ENCODE measurements around the gene B4GALT1.

DNA sequence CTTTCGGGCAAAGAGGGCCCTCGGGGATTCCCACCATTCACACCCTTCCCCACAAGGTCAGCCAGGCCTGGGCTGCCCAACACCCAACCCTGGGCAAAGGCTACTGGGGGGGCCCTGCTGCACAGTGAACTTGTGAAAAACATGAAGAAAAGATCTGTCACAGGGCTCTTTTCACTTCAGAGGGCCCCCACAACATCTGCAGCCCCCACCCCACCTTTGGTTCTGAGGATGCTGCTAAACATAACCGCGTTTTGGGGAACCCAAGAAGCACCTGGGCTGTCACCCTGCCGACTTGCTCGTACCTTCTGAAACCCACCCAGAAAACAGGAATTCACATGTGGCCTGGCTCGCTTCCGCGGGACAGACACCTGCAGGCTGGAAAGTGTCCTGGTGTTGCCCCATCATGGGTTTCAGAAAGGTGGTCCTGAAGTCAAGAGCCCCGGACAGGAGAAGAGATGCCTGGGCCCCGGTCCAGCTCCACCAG is 29.3 kb downstream of the B4GALT1 start:
- TF ChIP-seq, protein P1, sequence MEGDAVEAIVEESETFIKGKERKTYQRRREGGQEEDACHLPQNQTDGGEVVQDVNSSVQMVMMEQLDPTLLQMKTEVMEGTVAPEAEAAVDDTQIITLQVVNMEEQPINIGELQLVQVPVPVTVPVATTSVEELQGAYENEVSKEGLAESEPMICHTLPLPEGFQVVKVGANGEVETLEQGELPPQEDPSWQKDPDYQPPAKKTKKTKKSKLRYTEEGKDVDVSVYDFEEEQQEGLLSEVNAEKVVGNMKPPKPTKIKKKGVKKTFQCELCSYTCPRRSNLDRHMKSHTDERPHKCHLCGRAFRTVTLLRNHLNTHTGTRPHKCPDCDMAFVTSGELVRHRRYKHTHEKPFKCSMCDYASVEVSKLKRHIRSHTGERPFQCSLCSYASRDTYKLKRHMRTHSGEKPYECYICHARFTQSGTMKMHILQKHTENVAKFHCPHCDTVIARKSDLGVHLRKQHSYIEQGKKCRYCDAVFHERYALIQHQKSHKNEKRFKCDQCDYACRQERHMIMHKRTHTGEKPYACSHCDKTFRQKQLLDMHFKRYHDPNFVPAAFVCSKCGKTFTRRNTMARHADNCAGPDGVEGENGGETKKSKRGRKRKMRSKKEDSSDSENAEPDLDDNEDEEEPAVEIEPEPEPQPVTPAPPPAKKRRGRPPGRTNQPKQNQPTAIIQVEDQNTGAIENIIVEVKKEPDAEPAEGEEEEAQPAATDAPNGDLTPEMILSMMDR (IDR thresholded peaks at IDR 0.05), result no peak
- no peak for TF ChIP-seq POLR2A (IDR thresholded peaks at IDR 0.05)

All from body of pancreas (tissue), 4 donors.